SJSA1 (cell line): ENCODE results near the gene CARD14. TPM values are rescaled to one million over a fixed set of nuclear protein-coding genes. Genes with fewer than 3 reads are reported as not detected.
"Not testable (repeated sequence)": the region's sequence is repeated elsewhere in the genome, so short reads cannot be mapped to it uniquely, and the experiment has no call there.

Source experiments
- DNase-seq, 2 experiments: peaks; one replicate each; pipeline ENCODE4 v3.0.0-alpha.2; 2015 to 2020; ENCODE audit warnings: low spot score in 2 of 2, low read depth in 1 of 2
- H3K27ac ChIP-seq: fragments of 250-450 bp; sonication (Bioruptor Pico); 2 replicates; pipeline ENCODE4 v1.5.1; 2020; ENCODE audit warnings: mild to moderate bottlenecking, moderate library complexity
- H3K27me3 ChIP-seq: fragments of 250-450 bp; sonication (Bioruptor Pico); replicated peaks from 2 replicates; pipeline ENCODE4 v1.5.1; 2020; ENCODE audit warnings: mild to moderate bottlenecking, moderate library complexity
- H3K36me3 ChIP-seq: fragments of 250-450 bp; sonication (Bioruptor Pico); 2 replicates; pipeline ENCODE4 v1.5.1; 2020; ENCODE audit warnings: mild to moderate bottlenecking
- H3K4me1 ChIP-seq: fragments of 250-450 bp; sonication (Bioruptor Pico); replicated peaks from 2 replicates; pipeline ENCODE4 v1.6.1; 2021; ENCODE audit warnings: mild to moderate bottlenecking
- H3K4me3 ChIP-seq: fragments of 250-450 bp; sonication (Bioruptor Pico); 2 replicates; pipeline ENCODE4 v1.5.1; 2020; ENCODE audit warnings: mild to moderate bottlenecking
- H3K9me3 ChIP-seq: fragments of 250-450 bp; sonication (Bioruptor Pico); replicated peaks from 2 replicates; pipeline ENCODE4 v1.5.1; 2020; ENCODE audit warnings: mild to moderate bottlenecking
- total RNA-seq: library from RNA; depleted of rRNA; stranded (reverse); fragments of >200 nt; shearing (Covaris generic); gene quantifications from 2 replicates; pipeline ENCODE4 v1.2.3, GENCODE V29; 2014

The CARD14 gene
- total RNA-seq, 1 experiment from 2014 or later, result not detected

DNA sequence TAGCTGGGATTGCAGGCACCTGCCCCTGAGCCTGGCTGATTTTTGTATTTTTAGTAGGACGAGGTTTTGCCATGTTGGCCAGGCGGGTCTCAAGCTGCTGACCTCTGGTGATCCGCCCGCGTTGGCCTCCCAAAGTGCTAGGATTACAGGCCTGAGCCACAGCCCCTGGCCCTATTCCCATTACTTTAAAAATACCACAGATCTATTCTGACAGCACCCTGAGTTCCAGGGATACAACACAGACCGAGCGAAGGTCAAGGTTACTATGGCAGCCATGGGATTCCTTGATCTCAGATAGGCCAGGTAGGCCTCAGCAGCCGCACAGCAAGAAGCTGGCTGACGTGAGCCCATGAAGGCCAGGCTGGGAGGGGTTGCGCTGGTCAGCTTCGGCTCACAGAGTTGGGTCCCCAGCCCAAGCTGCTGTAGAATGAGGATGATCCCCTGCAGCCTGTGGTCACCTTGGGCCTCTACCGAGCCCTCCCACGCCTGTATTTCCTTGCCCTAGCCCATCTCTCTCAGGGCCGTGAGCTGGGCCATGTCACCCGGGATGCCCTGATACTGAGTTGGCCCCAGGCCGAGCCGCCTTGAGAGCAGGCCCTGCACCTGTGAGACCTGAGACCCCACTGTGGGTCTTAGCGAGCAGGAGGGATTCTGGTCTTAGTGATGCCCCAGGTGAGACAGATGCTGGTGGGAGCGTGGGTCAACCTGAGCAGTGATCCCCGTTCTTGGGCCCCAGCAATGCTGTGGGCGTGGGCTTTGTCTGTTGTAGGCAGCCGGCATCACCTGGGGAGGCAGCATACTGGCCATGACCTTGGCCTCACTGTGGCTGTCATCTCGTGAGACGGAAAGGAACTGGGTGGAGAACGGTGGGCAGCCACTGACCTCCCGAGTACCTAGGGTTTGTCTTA, 74.0 kb downstream of the CARD14 start:
- no peak for DNase-seq
- H3K4me1 ChIP-seq, result no peaks in the 10 kb centered on the region
- H3K9me3 ChIP-seq, result no peaks in the 10 kb centered on the region
- H3K4me3 ChIP-seq, result no peak overlapping the region
- no peak overlapping the region for H3K27ac ChIP-seq
- H3K27me3 ChIP-seq, result no peaks in the 10 kb centered on the region
- peaks cover 40% of the 10 kb centered on the region for H3K36me3 ChIP-seq

DNA sequence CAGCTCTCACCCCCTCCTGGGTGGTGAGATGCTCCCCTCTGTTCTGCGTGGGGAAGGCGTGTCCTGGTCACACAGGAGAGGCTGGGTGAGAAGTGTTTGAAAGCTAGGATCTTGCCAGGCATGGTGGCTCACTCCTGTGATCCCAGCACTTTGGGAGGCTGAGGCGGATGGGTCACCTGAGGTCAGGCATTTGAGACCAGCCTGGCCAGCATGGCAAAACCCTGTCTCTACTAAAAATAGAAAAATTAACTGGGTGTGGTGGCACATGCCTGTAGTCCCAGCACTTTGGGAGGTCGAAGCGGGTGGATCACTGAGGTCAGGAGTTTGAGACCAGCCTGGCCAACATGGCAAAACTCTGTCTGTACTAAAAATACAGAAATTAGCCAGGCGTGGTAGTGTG, 74.6 kb downstream of the CARD14 start:
- H3K27me3 ChIP-seq, H3K9me3 ChIP-seq, DNase-seq, H3K4me1 ChIP-seq, H3K4me3 ChIP-seq, H3K27ac ChIP-seq: not testable (repeated sequence)
- peaks cover 38% of the 10 kb centered on the region for H3K36me3 ChIP-seq

DNA sequence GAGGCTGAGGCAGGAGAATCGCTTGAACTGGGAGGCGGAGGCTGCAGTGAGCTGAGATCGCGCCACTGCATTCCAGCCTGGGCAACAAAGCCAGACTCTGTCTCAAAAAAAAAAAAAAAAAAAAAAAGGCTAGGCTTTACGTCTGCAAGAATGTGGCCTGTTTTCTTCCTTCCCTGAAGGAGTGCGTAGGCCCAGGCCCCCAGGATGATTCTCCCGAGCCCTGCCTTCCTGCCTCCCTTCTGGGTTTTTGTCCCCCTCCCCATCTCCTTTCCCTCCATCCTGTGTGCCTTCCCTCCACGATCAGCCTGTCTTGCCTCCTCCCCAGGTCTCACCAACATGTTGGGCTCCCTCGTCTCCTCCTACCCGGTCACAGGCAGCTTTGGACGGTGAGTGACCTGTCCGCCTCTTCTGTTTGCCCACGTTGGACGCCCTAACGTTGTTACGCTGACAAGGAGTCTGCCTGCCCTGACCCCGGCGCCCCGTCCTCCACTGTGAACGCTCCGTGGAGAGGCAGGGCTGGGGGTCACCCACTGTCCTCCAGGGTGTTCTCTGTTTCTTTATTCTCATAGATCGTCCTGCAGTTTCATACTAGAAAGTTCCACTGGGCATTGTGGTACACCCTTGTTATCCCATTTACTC, 75.2 kb downstream of the CARD14 start:
- H3K4me3 ChIP-seq, result no peak overlapping the region
- no peak for DNase-seq
- no peaks in the 10 kb centered on the region for H3K4me1 ChIP-seq
- H3K27ac ChIP-seq, result no peak overlapping the region
- H3K36me3 ChIP-seq, result peaks cover 33% of the 10 kb centered on the region
- no peaks in the 10 kb centered on the region for H3K9me3 ChIP-seq
- no peaks in the 10 kb centered on the region for H3K27me3 ChIP-seq

GRCh38 chr17:80245566-80246265, 75.9 kb downstream of the CARD14 start:
- H3K4me3 ChIP-seq, result no peak overlapping the region
- no peaks in the 10 kb centered on the region for H3K4me1 ChIP-seq
- H3K9me3 ChIP-seq, result no peaks in the 10 kb centered on the region
- peaks cover 33% of the 10 kb centered on the region for H3K36me3 ChIP-seq
- H3K27ac ChIP-seq, result no peak overlapping the region
- no peak for DNase-seq
- no peaks in the 10 kb centered on the region for H3K27me3 ChIP-seq

DNA sequence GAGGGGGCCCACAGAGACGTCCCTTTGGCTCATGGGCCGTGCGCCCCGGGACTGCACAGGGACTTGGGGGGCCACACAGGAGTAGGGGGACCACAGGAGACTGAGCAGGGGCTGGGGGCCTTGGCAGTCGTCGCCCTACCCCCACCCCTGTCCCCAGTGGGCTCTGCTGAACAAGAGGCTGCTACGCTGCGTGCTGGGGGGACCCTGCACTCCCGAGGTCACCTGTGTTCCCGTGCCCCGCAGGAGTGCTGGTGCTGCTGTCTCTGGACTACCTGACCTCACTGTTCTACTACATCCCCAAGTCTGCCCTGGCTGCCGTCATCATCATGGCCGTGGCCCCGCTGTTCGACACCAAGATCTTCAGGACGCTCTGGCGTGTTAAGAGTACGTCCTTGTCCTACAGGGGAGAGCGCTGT, 76.4 kb downstream of the CARD14 start:
- H3K4me3 ChIP-seq, result no peak overlapping the region
- peaks cover 30% of the 10 kb centered on the region for H3K36me3 ChIP-seq
- no peak for DNase-seq
- no peaks in the 10 kb centered on the region for H3K27me3 ChIP-seq
- H3K27ac ChIP-seq, result no peak overlapping the region
- no peaks in the 10 kb centered on the region for H3K9me3 ChIP-seq
- no peaks in the 10 kb centered on the region for H3K4me1 ChIP-seq

DNA sequence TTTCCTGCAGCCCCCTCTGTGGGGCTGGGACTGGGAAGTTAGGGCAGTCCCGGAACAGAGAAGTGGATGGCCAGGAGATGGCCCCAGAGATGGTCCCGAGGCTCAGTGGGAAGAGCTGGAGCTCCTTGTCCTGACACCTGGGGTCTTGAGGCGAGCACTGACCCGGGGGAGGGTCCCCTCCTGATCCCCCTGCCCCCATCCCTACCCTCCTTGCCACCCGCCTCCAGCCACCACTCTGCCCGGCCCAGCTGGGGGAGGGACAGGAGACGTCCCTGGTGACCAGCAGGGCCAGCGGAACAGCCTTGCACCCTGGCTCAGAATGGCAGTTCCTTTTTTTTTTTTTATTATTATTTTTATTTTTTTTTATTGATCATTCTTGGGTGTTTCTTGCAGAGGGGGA, 76.9 kb downstream of the CARD14 start:
- H3K9me3 ChIP-seq, result no peaks in the 10 kb centered on the region
- H3K27me3 ChIP-seq, result no peaks in the 10 kb centered on the region
- peaks cover 25% of the 10 kb centered on the region for H3K36me3 ChIP-seq
- H3K4me3 ChIP-seq, result no peak overlapping the region
- H3K27ac ChIP-seq, result no peak overlapping the region
- H3K4me1 ChIP-seq, result no peaks in the 10 kb centered on the region
- DNase-seq, result no peak

GRCh38 chr17:80247561-80247960, 77.7 kb downstream of the CARD14 start:
- Histone ChIP-seq H3K9me3 (no peaks in the 10 kb centered on the region), H3K27ac (no peak overlapping the region), H3K4me3 (no peak overlapping the region), H3K27me3 (no peaks in the 10 kb centered on the region), H3K36me3 (peaks cover 17% of the 10 kb centered on the region; the same call in 1 of the 2 replicates), H3K4me1 (no peaks in the 10 kb centered on the region)
- no peak for DNase-seq

DNA sequence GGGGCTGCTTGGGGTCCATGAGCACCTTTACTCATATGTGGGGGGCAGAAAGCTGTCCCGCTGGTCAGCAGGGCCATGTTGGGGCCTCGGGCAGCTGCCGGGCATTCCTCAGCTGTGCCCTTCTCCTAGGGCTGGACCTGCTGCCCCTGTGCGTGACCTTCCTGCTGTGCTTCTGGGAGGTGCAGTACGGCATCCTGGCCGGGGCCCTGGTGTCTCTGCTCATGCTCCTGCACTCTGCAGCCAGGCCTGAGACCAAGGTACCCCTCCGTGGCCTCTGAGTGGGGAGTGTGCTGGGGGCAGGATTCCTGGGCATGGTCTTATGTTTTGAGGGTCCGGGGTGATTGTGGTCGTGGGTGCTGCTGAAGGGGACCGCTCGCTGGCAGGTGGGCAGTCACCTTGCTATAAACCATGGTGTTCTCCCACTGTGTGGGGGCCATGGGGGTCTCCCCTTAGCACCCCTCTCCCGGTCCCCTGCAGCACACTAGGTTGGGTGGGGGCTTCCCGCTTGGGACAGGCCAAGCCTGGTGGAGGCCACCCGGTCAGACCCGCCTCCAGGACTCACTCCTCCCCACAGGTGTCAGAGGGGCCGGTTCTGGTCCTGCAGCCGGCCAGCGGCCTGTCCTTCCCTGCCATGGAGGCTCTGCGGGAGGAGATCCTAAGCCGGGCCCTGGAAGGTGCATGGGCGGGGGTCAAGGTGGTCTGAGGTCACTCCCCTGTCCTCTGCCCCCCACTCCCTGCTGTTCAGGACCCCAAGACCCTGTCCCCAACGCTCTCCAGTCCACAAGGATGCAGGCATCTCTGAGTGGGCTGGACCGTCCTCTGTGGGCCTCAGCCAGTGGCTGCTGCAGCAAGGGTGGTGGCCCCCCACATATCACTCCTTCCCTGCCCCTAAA, 78.4 kb downstream of the CARD14 start:
- Histone ChIP-seq H3K27me3 (no peaks in the 10 kb centered on the region), H3K9me3 (no peaks in the 10 kb centered on the region), H3K4me1 (no peaks in the 10 kb centered on the region), H3K4me3 (no peak overlapping the region), H3K27ac (no peak overlapping the region), H3K36me3 (peaks cover 17% of the 10 kb centered on the region; the same call in 1 of the 2 replicates)
- no peak for DNase-seq

DNA sequence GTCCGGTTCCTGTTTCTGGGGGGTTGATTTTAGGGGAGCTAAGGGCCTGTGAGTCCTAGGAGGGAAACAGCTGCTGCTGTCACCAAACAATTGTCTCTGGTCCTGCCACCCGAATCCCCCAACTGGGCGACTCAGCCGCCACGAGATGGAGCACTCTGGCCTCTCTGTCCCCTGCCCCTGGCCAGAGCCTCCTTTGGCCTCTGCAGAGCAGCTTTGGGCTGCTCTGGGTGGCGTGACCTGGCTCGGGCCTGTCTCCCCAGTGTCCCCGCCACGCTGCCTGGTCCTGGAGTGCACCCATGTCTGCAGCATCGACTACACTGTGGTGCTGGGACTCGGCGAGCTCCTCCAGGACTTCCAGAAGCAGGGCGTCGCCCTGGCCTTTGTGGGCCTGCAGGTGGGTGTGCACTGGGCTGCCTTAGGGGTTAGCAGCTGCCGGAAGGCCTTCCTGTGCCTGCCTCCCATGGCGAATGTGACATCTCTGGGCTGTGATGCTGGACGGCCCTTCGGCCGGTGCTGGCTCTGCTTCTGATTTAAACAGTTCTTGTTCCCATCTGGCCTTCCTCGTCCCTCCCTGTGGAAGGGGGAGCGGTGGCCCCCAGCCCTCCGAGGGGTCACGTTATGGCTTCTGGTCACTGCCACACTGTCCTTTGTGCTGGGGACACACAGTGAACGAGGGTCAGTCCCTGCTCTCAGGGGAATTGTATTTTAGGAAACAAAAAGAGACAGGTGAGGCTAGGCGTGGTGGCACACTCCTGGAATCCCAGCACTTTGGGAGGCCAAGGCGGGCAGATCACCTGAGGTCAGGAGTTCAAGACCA, 79.3 kb downstream of the CARD14 start:
- Histone ChIP-seq H3K27ac (no peak overlapping the region), H3K4me1 (peaks cover 4% of the 10 kb centered on the region), H3K27me3 (no peaks in the 10 kb centered on the region), H3K36me3 (peaks cover 14% of the 10 kb centered on the region; the same call in 1 of the 2 replicates), H3K9me3 (no peaks in the 10 kb centered on the region), H3K4me3 (no peak overlapping the region)
- no peak for DNase-seq

- Histone ChIP-seq H3K4me1 (peaks cover 30% of the 10 kb centered on the region), H3K36me3 (no peaks in the 10 kb centered on the region; the same call in 1 of the 2 replicates), H3K4me3 (no peak overlapping the region), H3K9me3 (no peaks in the 10 kb centered on the region), H3K27ac (no peak overlapping the region), H3K27me3 (no peaks in the 10 kb centered on the region)
- DNase-seq, result no peak
Observed at GRCh38 chr17:80251966-80252365, 82.1 kb downstream of the CARD14 start.

DNA sequence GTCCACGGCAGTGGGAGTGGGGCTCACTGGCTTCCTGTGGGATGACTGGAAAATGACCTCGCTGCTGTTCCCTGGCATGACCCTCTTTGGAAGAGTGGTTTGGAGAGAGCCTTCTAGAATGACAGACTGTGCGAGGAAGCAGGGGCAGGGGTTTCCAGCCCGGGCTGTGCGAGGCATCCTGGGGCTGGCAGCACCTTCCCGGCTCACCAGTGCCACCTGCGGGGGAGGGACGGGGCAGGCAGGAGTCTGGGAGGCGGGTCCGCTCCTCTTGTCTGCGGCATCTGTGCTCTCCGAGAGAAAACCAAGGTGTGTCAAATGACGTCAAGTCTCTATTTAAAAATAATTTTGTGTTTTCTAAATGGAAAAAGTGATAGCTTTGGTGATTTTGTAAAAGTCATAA, 83.0 kb downstream of the CARD14 start:
- Histone ChIP-seq H3K36me3 (no peaks in the 10 kb centered on the region; the same call in 1 of the 2 replicates), H3K27ac (no peak overlapping the region), H3K4me3 (no peak overlapping the region), H3K9me3 (no peaks in the 10 kb centered on the region), H3K4me1 (peaks cover 30% of the 10 kb centered on the region), H3K27me3 (no peaks in the 10 kb centered on the region)
- DNase-seq, result no peak

- no peak for DNase-seq
- no peak overlapping the region for H3K4me3 ChIP-seq
- H3K36me3 ChIP-seq, result no peaks in the 10 kb centered on the region; the same call in 1 of the 2 replicates
- peaks cover 32% of the 10 kb centered on the region for H3K4me1 ChIP-seq
- H3K27ac ChIP-seq, result peak overlapping the region; percentile 94
- H3K27me3 ChIP-seq, result no peaks in the 10 kb centered on the region
- H3K9me3 ChIP-seq, result no peaks in the 10 kb centered on the region
Observed at GRCh38 chr17:80253631-80254395, 84.0 kb downstream of the CARD14 start.
